Stimulated activated effector memory CD8-positive, alpha-beta T cell treated with anti-CD3 and anti-CD28 coated beads, Interleukin-12 subunit alpha, Interleukin-12 subunit beta, amount 100 ng/mL, for 72 hours (primary cell): ENCODE measurements around the gene ZNF622.
"Not testable (repeated sequence)": the region's sequence is repeated elsewhere in the genome, so short reads cannot be mapped to it uniquely, and the experiment has no call there.

ENCODE experiments used
- ATAC-seq: fragments of 150-1000 bp; cut with Tn5 transposase; 2 replicates; pipeline ENCODE4 v1.10.0; 2021
- DNase-seq, 2 donors: peaks; one replicate each; pipeline ENCODE4 v3.0.0; 2021 to 2022; ENCODE audit warnings: low spot score in 2 of 2
- H3K27ac Mint-ChIP-seq: one replicate; pipeline ENCODE4 v1.8.0; 2022; ENCODE audit warnings: mild to moderate bottlenecking, mixed read lengths
- H3K36me3 Mint-ChIP-seq: one replicate; pipeline ENCODE4 v1.8.0; 2022; ENCODE audit warnings: mild to moderate bottlenecking, mixed read lengths
- H3K4me1 Mint-ChIP-seq: one replicate; pipeline ENCODE4 v1.8.0; 2022; ENCODE audit warnings: mixed read lengths
- H3K4me3 Mint-ChIP-seq: one replicate; pipeline ENCODE4 v1.8.0; 2022; ENCODE audit warnings: mild to moderate bottlenecking, mixed read lengths
- H3K9me3 Mint-ChIP-seq: one replicate; pipeline ENCODE4 v1.8.0; 2022; ENCODE audit warnings: mixed read lengths

The ZNF622 gene

GRCh38 chr5:16487456-16487855 lies 21.9 kb upstream of the ZNF622 start:
- Mint-ChIP-seq H3K4me1 (peaks cover 6% of the 10 kb centered on the region), H3K4me3 (no peak overlapping the region), H3K36me3 (no peaks in the 10 kb centered on the region), H3K27ac (no peak overlapping the region), H3K9me3 (no peaks in the 10 kb centered on the region)
- DNase-seq (no peak), ATAC-seq (no peak)

GRCh38 chr5:16486711-16487111 lies 21.1 kb upstream of the ZNF622 start:
- Mint-ChIP-seq H3K4me3 (no peak overlapping the region), H3K4me1 (peaks cover 6% of the 10 kb centered on the region), H3K9me3 (no peaks in the 10 kb centered on the region), H3K36me3 (no peaks in the 10 kb centered on the region), H3K27ac (no peak overlapping the region)
- DNase-seq (no peak), ATAC-seq (peak; percentile 57)

GRCh38 chr5:16485656-16486055 lies 20.1 kb upstream of the ZNF622 start:
- Mint-ChIP-seq H3K4me3 (no peak overlapping the region), H3K9me3 (no peaks in the 10 kb centered on the region), H3K27ac (no peak overlapping the region), H3K36me3 (no peaks in the 10 kb centered on the region), H3K4me1 (peaks cover 6% of the 10 kb centered on the region)
- DNase-seq: no peak
- no peak for ATAC-seq

- Mint-ChIP-seq H3K4me1 (peaks cover 6% of the 10 kb centered on the region), H3K36me3 (no peaks in the 10 kb centered on the region), H3K27ac (no peak overlapping the region), H3K9me3 (no peaks in the 10 kb centered on the region), H3K4me3 (no peak overlapping the region)
- ATAC-seq (no peak), DNase-seq (no peak)
Observed at GRCh38 chr5:16484081-16484480, 18.5 kb upstream of the ZNF622 start.

- no peak overlapping the region for H3K4me3 Mint-ChIP-seq
- ATAC-seq (no peak), DNase-seq (no peak)
- no peaks in the 10 kb centered on the region for H3K36me3 Mint-ChIP-seq
- no peak overlapping the region for H3K27ac Mint-ChIP-seq
- peaks cover 6% of the 10 kb centered on the region for H3K4me1 Mint-ChIP-seq
- H3K9me3 Mint-ChIP-seq: no peaks in the 10 kb centered on the region
Observed at GRCh38 chr5:16483361-16483760, 17.8 kb upstream of the ZNF622 start.

GRCh38 chr5:16482891-16483290 lies 17.3 kb upstream of the ZNF622 start:
- Mint-ChIP-seq H3K4me3 (no peak overlapping the region), H3K27ac (no peak overlapping the region), H3K36me3 (no peaks in the 10 kb centered on the region), H3K4me1 (peaks cover 6% of the 10 kb centered on the region), H3K9me3 (no peaks in the 10 kb centered on the region)
- DNase-seq: no peak
- ATAC-seq: no peak

- no peaks in the 10 kb centered on the region for H3K9me3 Mint-ChIP-seq
- H3K27ac Mint-ChIP-seq: no peak overlapping the region
- H3K4me3 Mint-ChIP-seq: no peak overlapping the region
- DNase-seq: no peak
- ATAC-seq: no peak
- H3K36me3 Mint-ChIP-seq: no peaks in the 10 kb centered on the region
- no peaks in the 10 kb centered on the region for H3K4me1 Mint-ChIP-seq
Observed at GRCh38 chr5:16480821-16481538, 15.4 kb upstream of the ZNF622 start.

GRCh38 chr5:16480144-16480543 lies 14.5 kb upstream of the ZNF622 start:
- H3K27ac Mint-ChIP-seq: no peak overlapping the region
- H3K36me3 Mint-ChIP-seq: no peaks in the 10 kb centered on the region
- no peak overlapping the region for H3K4me3 Mint-ChIP-seq
- no peaks in the 10 kb centered on the region for H3K4me1 Mint-ChIP-seq
- ATAC-seq (no peak), DNase-seq (no peak)
- H3K9me3 Mint-ChIP-seq: no peaks in the 10 kb centered on the region

- DNase-seq: no peak
- peaks cover 8% of the 10 kb centered on the region for H3K36me3 Mint-ChIP-seq
- no peak overlapping the region for H3K27ac Mint-ChIP-seq
- no peak overlapping the region for H3K4me3 Mint-ChIP-seq
- ATAC-seq: no peak
- H3K9me3 Mint-ChIP-seq: no peaks in the 10 kb centered on the region
- no peaks in the 10 kb centered on the region for H3K4me1 Mint-ChIP-seq
Observed at GRCh38 chr5:16477541-16477940, 11.9 kb upstream of the ZNF622 start.

GRCh38 chr5:16476417-16476816 lies 10.8 kb upstream of the ZNF622 start:
- H3K9me3 Mint-ChIP-seq, H3K4me1 Mint-ChIP-seq, ATAC-seq, H3K36me3 Mint-ChIP-seq, H3K4me3 Mint-ChIP-seq, H3K27ac Mint-ChIP-seq, DNase-seq: not testable (repeated sequence)

- ATAC-seq (no peak), DNase-seq (no peak)
- peaks cover 29% of the 10 kb centered on the region for H3K4me1 Mint-ChIP-seq
- H3K36me3 Mint-ChIP-seq: peaks cover 8% of the 10 kb centered on the region
- H3K27ac Mint-ChIP-seq: no peak overlapping the region
- no peak overlapping the region for H3K4me3 Mint-ChIP-seq
- no peaks in the 10 kb centered on the region for H3K9me3 Mint-ChIP-seq
Observed at GRCh38 chr5:16471387-16471786, 5.8 kb upstream of the ZNF622 start.

GRCh38 chr5:16467363-16468219 lies 2.0 kb upstream of the ZNF622 start:
- DNase-seq (peak in 1 of 2 donors; percentile 51), ATAC-seq (peak; percentile 87)
- Mint-ChIP-seq H3K4me3 (peak overlapping the region; percentile 99), H3K4me1 (peaks cover 60% of the 10 kb centered on the region), H3K9me3 (no peaks in the 10 kb centered on the region), H3K36me3 (peaks cover 32% of the 10 kb centered on the region), H3K27ac (peak overlapping the region; percentile 99)

GRCh38 chr5:16464664-16465543 lies 696 bp downstream of the ZNF622 start:
- ATAC-seq: no peak

GRCh38 chr5:16464231-16464630 lies 1.4 kb downstream of the ZNF622 start:
- no peak for ATAC-seq
- no peaks in the 10 kb centered on the region for H3K9me3 Mint-ChIP-seq
- peak overlapping the region; percentile 99 for H3K4me3 Mint-ChIP-seq
- peaks cover 66% of the 10 kb centered on the region for H3K36me3 Mint-ChIP-seq
- peaks cover 88% of the 10 kb centered on the region for H3K4me1 Mint-ChIP-seq
- DNase-seq: no peak
- H3K27ac Mint-ChIP-seq: peak overlapping the region; percentile 99

More at GRCh38 chr5:16464664-16465543, 696 bp downstream of the ZNF622 start:
- Mint-ChIP-seq H3K4me3 (peak overlapping the region; percentile 99), H3K9me3 (no peaks in the 10 kb centered on the region), H3K4me1 (peaks cover 83% of the 10 kb centered on the region), H3K36me3 (peaks cover 59% of the 10 kb centered on the region), H3K27ac (peak overlapping the region; percentile 99)
- DNase-seq: no peak

- ATAC-seq (no peak), DNase-seq (no peak)
- H3K4me1 Mint-ChIP-seq: peaks cover 73% of the 10 kb centered on the region
- H3K4me3 Mint-ChIP-seq: peak overlapping the region; percentile 10
- no peaks in the 10 kb centered on the region for H3K9me3 Mint-ChIP-seq
- H3K36me3 Mint-ChIP-seq: peaks cover 90% of the 10 kb centered on the region
- H3K27ac Mint-ChIP-seq: peak overlapping the region; percentile 51
Observed at GRCh38 chr5:16461782-16462181, 3.8 kb downstream of the ZNF622 start.
